Stimulated activated CD4-positive, alpha-beta T cell treated with anti-CD3 and anti-CD28 coated beads, Interleukin-2, amount 100 ng/mL, for 24 hours (primary cell): ENCODE measurements around the gene INAFM1.
"Not testable (repeated sequence)": the region's sequence is repeated elsewhere in the genome, so short reads cannot be mapped to it uniquely, and the experiment has no call there.

ENCODE experiments used
- DNase-seq, 2 donors: peaks; one replicate each; pipeline ENCODE4 v3.0.0-alpha.2; 2020

Gene INAFM1

GRCh38 chr19:47271949-47272348, 2.7 kb upstream of the INAFM1 start:
- no peak for DNase-seq

- DNase-seq = no peak
These were observed 2.0 kb upstream of the INAFM1 start for GRCh38 chr19:47272448-47273312.

- DNase-seq = peak; percentile 91
These were observed 1.2 kb upstream of the INAFM1 start for GRCh38 chr19:47273313-47274070.

- no peak for DNase-seq
These were observed 441 bp downstream of the INAFM1 start for GRCh38 chr19:47274891-47275761.

GRCh38 chr19:47275791-47276461, 1.2 kb downstream of the INAFM1 start:
- no peak for DNase-seq

GRCh38 chr19:47276513-47276912, 1.8 kb downstream of the INAFM1 start:
- DNase-seq = not testable (repeated sequence)

- peak; percentile 70 to 74 for DNase-seq
These were observed 5.6 kb downstream of the INAFM1 start for GRCh38 chr19:47280183-47280797.

GRCh38 chr19:47283405-47284059, 8.8 kb downstream of the INAFM1 start:
- no peak for DNase-seq

GRCh38 chr19:47284324-47284899, 9.7 kb downstream of the INAFM1 start:
- DNase-seq = peak in 1 of 2 donors; percentile 61

- DNase-seq = peak; percentile 73 to 83
These were observed 21.4 kb downstream of the INAFM1 start for GRCh38 chr19:47296036-47296435.

GRCh38 chr19:47300867-47301266, 26.2 kb downstream of the INAFM1 start:
- DNase-seq = not testable (repeated sequence)

- DNase-seq = no peak
These were observed 27.6 kb downstream of the INAFM1 start for GRCh38 chr19:47302249-47302648.

- no peak for DNase-seq
These were observed 29.3 kb downstream of the INAFM1 start for GRCh38 chr19:47303966-47304365.

GRCh38 chr19:47305309-47305751, 30.6 kb downstream of the INAFM1 start:
- peak; percentile 71 to 74 for DNase-seq

GRCh38 chr19:47306303-47306702, 31.6 kb downstream of the INAFM1 start:
- no peak for DNase-seq

- no peak for DNase-seq
These were observed 34.4 kb downstream of the INAFM1 start for GRCh38 chr19:47309038-47309437.

- DNase-seq = no peak
These were observed 34.9 kb downstream of the INAFM1 start, which contains the start of gene C5AR1 for GRCh38 chr19:47309608-47310007. TSS of gene C5AR1 (plus strand) at chr19:47309861. CDS start at chr19:47309896, 35 bp downstream.

- no peak for DNase-seq
These were observed 35.6 kb downstream of the INAFM1 start for GRCh38 chr19:47310323-47310722.

GRCh38 chr19:47310819-47311218, 36.1 kb downstream of the INAFM1 start:
- no peak for DNase-seq

- no peak for DNase-seq
These were observed 37.8 kb downstream of the INAFM1 start for GRCh38 chr19:47312366-47313006.
